Activated CD8-positive, alpha-beta memory T cell treated with anti-CD3 and anti-CD28 coated beads for 36 hours (primary cell): Measurements from ENCODE around the gene KIF26B. TPM values are rescaled to one million over a fixed set of nuclear protein-coding genes. Genes with fewer than 3 reads are reported as not detected.
"Not testable (repeated sequence)": the region's sequence is repeated elsewhere in the genome, so short reads cannot be mapped to it uniquely, and the experiment has no call there.

Experiments used
- CTCF ChIA-PET: fragments of 350-600 bp; sonication (Branson Sonifier 250); formaldehyde crosslinking; loops from one replicate; lab custom pipeline; 2021; ENCODE audit warnings: antibody characterized with exemption; lab: Charles Lee
- POLR2A ChIA-PET: fragments of 350-600 bp; sonication (Branson Sonifier 250); formaldehyde crosslinking; loops from one replicate; lab custom pipeline; 2021; ENCODE audit warnings: antibody characterized with exemption; lab: Charles Lee
- total RNA-seq, 2 experiments: library from RNA; stranded (reverse); gene quantifications; one replicate each; pipeline ENCODE4 v1.2.3, GENCODE V29; 2021

KIF26B gene
- total RNA-seq, 2 experiments from 2014 or later: 0.17 to 0.31 TPM

DNA sequence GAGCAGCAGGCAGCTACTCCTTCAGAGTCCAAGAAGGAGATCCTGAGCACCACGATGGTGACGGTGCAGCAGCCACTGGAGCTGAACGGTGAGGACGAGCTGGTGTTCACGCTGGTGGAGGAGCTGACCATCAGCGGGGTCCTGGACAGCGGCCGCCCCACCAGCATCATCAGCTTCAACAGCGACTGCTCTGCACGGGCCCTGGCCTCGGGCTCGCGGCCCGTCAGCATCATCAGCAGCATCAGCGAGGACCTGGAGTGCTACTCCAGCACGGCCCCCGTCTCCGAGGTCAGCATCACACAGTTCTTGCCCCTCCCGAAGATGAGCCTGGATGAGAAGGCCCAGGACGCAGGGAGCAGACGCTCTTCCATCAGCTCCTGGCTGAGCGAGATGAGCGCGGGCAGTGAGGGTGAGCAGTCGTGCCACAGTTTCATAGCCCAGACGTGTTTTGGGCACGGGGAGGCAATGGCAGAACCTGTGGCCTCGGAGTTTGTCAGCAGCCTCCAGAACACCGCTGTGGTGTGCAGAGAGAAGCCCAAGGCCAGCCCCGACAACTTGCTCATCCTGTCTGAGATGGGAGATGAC lies 531.8 kb downstream of the KIF26B start:
- CTCF ChIA-PET: no interaction called here

DNA sequence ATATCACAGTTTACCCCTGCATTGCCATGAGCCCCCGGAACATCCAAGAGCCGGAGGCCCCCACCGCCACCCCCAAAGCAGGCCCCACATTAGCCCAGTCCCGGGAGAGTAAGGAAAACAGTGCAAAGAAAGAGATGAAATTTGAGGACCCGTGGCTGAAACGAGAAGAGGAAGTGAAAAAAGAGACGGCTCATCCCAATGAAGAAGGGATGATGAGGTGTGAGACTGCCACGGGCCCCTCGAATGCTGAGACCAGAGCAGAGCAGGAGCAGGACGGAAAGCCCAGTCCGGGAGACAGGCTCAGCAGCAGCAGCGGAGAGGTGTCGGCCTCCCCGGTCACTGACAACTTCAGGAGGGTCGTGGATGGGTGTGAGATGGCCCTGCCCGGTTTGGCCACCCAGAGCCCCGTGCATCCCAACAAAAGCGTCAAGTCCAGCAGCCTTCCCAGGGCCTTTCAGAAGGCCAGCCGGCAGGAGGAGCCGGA lies 532.4 kb downstream of the KIF26B start:
- ChIA-PET POLR2A (no interaction called here), CTCF (no interaction called here)

More for the DNA sequence above, 531.8 kb downstream of the KIF26B start:
- POLR2A ChIA-PET: interaction anchor here (0.6 kb wide), 1 partner anchor 18 kb away, joined by 3 read pairs; no protein-coding TSS in a partner anchor

DNA sequence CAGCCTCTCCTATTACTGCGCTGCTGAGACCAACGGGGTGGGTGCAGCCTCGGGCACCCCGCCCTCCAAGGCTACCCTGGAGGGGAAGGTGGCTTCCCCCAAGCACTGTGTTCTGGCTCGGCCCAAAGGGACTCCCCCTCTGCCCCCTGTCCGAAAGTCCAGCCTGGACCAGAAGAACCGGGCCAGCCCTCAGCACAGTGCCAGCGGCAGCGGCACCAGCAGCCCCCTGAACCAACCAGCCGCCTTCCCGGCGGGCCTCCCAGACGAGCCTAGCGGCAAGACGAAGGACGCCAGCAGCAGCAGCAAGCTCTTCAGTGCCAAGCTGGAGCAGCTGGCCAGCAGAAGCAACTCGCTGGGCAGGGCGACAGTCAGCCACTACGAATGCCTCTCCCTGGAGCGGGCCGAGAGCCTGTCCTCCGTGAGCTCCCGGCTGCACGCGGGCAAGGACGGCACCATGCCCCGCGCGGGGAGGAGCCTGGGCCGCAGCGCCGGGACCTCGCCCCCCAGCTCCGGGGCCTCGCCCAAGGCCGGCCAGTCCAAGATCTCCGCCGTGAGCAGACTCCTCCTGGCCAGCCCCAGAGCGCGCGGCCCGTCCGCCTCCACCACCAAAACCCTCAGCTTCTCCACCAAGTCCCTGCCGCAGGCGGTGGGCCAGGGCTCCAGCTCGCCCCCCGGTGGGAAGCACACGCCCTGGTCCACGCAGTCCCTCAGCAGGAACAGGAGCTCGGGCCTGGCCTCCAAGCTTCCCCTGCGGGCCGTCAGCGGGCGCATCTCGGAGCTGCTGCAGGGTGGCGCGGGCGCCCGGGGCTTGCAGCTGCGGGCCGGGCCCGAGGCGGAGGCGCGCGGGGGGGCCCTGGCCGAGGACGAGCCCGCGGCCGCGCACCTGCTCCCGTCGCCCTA lies 533.1 kb downstream of the KIF26B start:
- CTCF ChIA-PET: no interaction called here
- POLR2A ChIA-PET: no interaction called here

DNA sequence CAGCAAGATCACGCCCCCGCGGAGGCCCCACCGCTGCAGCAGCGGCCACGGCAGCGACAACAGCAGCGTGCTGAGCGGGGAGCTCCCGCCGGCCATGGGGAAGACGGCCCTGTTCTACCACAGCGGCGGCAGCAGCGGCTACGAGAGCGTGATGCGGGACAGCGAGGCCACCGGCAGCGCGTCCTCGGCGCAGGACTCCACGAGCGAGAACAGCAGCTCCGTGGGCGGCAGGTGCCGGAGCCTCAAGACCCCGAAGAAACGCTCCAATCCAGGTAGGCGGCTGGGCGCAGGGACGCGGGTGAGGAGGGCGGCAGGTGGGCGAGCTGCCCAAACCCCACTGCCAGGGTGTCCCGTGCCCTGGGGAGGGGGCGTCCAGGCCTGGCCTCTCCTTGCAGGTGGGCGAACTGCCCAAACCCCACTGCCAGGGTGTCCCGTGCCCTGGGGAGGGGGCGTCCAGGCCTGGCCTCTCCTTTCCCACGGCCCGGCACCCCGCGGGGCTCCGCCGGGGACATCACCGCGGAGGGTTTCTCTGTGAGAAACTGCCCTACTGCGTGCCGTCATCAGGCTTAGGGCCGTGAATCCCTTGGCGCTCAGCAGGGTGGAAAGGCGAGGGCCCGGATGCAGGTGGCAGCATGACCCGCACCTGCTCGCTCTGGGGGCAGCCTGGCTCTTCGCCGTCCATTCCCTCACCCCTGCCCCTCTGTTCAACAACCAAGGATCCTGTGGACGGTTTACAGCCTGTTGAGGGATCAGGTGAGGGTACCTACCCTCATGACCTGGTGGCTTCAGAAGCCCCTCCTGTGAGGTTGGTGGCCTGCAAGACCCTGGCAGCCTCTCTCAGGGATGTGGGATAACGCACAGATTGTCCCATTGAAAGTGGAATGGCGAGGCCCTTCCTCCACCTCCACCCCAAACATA lies 534.0 kb downstream of the KIF26B start:
- POLR2A ChIA-PET: no interaction called here

DNA sequence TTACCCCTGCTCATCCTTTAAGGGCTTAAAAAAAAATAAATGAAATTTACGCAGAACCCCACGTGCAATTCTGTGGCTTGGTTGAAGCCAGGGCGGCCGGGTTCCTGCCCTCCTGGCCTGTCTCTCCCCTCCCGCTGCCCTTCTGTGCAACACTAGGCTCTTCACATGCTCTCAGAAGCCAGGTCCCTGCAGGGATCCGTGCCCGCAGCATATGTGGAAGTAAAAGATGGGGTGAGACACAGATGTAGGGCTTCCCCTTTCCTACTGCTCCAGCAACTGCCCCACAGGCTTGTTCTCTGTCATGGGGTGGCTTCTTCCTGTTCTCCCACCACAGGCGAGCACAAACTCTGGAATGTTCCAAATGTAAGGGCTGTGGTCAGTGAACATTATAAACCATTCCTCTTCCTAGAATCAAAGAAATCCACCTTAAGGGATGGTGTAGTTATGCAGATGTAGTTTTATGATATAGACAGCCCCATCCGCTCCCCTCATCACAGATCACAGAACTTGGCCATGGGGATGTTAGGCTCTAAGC lies 535.4 kb downstream of the KIF26B start:
- POLR2A ChIA-PET: no interaction called here
- CTCF ChIA-PET: no interaction called here

More for the DNA sequence above, 534.0 kb downstream of the KIF26B start:
- CTCF ChIA-PET: no interaction called here

DNA sequence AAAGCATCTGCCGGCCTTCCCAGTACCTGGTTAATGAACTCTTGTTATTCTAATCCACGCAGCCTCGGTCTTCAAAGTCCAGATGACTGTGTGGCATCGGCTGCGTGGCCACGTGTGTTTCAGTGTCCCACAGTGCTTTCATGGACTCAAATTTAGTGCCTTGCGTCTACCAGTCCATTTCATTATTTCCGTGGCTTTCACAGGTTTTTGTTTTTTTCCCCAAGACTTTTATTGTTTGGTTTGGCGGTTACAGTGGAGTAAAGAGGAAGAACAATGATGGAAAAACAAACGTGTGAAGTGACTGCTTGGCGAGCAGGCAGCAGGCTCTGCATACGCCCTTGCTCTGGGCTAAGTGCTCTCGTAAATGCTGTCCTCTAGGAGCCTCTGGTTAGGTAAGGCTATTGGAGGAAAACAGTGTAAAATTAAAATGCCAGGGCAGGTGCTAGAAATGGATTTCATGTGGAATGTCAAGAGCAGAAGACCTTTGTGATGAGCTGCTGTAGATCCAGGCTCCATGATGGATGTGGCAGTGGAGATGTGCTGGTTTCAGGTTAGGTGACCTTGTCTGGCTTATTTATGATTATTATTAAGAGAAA lies 536.3 kb downstream of the KIF26B start:
- POLR2A ChIA-PET: no interaction called here

DNA sequence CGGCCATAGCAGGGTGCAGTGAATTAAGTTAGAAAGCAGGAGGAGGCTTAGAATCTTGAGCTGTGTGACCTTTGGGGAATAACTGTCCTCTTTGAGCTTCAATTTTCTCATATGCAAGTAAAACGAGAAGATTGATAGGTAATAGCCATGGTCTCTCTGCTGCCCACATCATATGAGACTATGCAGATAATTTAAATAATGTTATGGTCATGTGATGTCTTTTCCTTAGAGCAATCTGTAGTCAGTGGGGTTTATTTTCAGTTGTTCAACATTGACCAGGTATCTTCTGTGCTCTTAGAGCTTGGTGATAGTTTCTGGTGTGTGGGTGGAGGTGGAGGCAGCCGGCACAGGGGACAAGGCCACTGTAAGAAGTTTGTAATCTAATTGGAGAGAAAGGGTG lies 537.1 kb downstream of the KIF26B start:
- POLR2A ChIA-PET: no interaction called here
- CTCF ChIA-PET: no interaction called here

More for the DNA sequence above, 536.3 kb downstream of the KIF26B start:
- CTCF ChIA-PET: no interaction called here

DNA sequence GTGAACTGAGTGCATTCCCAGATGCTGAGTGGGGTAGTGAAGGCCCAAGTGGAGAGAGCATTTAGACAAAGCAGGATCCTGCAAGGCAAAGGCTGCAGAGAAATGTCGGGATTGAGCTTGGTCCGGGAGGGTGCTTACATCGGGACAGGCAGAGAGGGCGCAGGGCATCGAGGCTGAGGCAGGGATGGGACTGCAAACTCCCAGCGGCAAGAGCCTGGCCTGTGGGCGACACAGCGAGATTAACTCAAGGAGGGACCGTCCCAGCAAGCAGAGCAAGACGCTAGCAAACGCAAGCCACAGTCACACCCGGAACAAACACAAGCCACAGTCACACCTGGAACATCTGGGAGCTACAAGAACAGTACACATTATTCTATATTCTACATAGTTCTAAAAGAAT lies 537.5 kb downstream of the KIF26B start:
- ChIA-PET POLR2A (no interaction called here), CTCF (no interaction called here)

DNA sequence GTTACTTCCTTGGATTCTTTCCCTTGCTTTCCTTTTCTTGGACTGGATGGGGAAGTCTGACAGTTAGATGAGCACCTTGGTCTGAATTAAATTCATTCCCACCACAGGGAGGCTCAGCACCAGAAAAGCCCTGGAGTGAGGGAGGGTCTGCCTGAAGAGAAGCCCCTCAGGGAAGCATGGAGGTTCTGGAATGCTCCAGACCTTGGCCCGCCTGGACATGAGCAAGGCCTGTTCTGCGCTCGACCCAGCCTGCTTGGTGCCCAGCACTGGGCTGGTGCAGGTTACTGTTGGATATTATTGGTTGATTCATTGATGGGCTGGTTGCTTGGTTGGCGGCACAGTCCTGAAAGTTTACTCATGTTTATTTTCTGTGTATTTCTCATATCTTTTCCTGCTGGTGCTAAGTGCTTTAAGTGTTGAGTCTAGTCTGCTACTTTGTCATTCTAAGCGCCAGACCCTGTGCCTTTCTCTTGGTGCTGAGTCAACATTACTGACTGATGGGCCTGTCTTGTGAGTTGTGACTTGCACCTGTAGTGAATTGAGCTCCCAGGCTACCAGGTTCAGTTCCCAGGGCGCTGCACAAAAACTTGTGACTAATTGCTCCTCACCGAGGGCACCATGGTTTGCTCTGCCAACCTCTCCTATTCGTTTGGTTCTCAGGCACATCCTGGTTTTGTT lies 538.5 kb downstream of the KIF26B start:
- ChIA-PET CTCF (no interaction called here), POLR2A (no interaction called here)

DNA sequence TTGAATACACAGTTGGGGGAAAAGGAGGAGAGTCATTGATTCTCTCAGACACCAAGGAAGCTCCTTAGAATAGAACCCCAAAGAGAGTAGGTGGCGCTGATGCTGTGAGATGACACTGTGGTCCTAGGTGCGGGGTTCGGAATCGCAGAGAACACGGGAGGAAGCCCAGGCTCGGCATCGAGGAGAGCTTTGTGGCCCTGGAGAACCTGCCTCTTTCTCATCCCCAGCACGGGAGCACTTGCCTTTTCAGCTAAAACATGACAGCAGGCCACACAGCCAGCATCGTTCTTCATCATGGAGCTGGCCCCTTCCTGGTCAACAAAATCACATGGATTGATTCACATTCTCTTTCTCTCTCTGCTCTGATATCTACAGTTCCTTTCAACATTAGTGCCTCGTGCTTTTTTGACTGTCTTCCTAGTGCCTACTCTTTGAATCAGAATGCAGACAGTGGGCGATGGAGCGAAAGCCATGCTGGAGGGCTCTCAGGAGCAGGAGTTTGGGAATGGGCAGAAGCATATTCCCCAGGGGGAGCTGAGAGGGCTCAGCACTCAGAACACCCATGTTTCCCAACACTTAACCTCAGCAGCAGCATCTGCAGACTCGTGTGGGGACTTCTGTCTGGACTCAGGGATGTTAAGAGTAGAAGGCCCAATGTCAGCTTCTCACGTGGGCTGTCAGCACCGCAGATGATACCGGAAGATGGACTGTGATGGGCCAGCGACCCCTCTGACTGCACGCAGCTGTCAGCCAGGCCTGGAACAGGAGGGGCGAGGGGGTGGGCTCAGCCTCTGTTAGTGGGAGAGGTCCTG lies 539.4 kb downstream of the KIF26B start:
- ChIA-PET CTCF (interaction anchor here (0.6 kb wide), 1 partner anchor 955 kb away, joined by 3 read pairs; no protein-coding TSS in a partner anchor), POLR2A (no interaction called here)

DNA sequence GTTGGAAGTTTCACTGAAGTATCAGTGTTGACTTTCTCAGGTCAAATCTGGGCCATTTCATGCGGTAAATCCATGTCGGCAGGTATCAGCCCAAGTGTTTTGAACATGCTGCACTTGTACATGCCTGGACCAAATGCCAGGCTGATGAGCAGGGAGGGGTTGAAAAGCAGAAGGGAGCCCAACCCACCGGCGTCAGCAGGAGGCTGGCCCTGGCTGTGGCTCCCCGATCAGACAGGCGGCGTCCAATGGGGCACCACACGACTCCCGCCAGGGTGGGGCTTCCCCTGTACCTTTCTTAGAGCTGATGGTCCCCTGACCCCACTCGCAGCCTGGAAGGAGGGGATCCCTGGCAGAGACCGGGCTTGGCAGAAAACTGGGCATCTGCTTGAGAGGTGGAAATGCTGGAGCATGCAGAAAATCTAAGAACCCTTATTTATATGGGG lies 540.0 kb downstream of the KIF26B start:
- ChIA-PET CTCF (no interaction called here), POLR2A (no interaction called here)

DNA sequence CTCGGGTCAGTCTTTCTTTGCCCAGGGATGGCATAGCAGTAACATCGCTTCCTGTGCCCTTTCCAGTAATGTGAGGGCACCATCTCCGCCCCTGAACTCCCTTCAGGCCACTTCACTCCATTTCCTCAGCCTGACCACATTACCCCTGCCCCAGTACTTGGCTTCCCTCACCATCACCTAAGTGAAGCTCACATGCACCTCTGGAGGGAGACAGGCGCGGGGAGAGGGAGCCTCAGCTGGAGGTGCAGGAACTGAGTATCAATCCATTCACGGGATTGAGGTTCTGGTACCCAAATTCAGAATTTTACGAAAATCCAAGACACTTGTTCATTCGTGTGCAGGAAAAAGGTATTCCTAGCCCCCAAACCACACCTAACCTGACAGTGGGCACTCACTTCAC lies 540.4 kb downstream of the KIF26B start:
- POLR2A ChIA-PET: no interaction called here
- CTCF ChIA-PET: no interaction called here

DNA sequence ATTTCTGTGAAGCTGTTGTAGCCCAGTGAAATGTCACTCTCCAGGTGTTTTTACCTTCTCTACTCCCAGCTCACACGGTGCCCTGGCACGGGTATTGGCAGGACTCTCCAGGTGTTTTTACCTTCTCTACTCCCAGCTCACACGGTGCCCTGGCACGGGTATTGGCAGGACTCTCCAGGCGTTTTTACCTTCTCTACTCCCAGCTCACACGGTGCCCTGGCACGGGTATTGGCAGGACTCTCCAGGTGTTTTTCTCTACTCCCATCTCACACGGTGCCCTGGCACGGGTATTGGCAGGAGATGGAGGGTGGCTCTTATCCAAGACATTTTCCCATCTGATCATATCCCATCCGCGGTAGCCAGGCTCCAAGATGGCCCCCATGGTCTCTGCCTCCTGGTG lies 540.9 kb downstream of the KIF26B start:
- CTCF ChIA-PET, POLR2A ChIA-PET: not testable (repeated sequence)

DNA sequence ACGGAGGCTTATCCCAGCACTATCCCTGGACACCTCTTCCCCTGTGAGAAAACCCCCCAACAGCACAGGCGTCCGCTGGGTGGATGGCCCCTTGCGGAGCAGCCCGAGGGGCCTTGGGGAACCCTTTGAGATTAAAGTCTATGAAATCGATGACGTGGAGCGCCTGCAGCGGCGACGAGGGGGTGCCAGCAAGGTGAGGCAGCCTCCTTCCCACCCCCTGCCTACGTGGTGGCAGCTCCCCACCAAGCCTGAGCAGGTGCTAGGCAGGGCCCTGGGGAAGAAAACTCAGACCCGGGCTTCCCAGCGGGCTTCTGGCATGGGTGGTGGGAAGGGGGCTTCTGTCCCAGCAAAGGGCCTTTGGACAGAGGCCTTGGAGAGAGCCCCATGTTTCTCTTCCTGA lies 543.3 kb downstream of the KIF26B start:
- POLR2A ChIA-PET: no interaction called here
- CTCF ChIA-PET: no interaction called here

DNA sequence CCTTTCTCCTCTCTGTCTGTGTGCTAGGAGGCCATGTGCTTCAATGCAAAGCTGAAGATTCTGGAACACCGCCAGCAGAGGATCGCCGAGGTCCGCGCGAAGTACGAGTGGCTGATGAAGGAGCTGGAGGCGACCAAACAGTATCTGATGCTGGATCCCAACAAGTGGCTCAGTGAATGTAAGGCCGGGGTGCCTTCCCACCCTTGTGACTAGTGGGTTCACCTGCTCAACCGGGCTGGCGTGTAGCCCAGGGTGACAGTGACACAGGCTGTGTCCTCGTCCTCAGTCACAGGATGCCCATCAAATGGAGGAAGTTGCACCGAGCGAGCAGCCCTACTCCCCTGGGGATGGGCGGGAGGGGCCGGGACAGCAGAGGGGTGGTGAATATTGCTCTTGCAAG lies 544.1 kb downstream of the KIF26B start:
- POLR2A ChIA-PET: no interaction called here

DNA sequence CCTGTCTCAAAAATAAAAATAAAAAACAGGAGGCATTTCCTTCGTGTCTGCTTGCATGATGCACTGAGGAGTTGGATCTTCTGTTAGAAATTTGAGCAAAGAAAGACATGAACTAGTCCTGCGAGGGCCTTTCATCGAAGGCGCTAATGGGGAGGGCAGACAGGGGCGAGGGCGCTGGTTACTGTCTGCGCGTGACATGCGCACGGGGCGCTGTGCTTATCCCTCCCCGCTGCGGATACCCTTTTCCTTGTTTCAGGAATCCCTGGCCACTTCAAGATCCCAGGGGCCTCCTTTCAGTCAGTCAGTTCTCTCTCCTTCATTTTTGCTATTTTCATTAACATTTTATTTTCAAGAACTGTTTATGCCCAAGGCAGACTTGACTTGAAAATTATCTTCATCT lies 545.8 kb downstream of the KIF26B start:
- CTCF ChIA-PET: no interaction called here
- POLR2A ChIA-PET: no interaction called here

More for the DNA sequence above, 544.1 kb downstream of the KIF26B start:
- CTCF ChIA-PET: no interaction called here

DNA sequence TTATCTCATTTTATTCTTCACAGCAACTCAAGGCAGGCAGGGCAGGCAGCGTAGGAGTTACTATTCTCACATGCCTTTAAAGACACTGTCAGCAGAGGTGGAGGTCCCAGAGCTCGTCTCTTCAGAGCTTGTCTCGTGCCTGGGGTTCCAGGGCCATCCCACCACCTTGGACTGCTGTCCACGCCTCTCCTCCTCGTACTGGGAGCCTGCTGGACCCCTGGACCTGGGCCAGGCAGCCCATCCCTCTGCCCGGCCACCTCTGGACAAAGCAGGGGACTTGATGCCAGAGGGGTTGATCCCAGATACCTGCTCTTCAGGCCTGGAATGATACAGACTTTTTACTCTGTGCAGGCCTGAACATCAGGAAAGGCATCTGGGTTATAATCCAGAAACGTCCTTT lies 546.8 kb downstream of the KIF26B start:
- CTCF ChIA-PET: no interaction called here
- POLR2A ChIA-PET: no interaction called here

DNA sequence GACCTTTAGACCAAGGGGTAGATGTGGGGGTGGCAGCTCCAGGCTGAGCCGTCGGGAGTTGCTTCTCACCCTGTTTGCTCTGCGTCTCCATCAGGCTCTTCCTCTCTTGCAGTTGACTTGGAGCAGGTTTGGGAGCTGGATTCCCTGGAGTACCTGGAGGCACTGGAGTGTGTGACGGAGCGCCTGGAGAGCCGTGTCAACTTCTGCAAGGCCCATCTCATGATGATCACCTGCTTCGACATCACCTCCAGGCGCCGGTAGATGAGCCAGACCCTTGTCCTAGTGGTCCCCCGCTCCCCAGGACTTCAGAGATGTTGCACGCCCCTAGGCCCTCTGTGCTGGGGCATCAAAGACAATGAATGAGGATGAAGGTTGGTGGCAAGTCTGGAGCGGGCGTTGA lies 547.6 kb downstream of the KIF26B start:
- CTCF ChIA-PET: no interaction called here
- POLR2A ChIA-PET: no interaction called here
